NCI-H82 (cell line): ENCODE results near the gene EFCAB10.
"Not testable (repeated sequence)": the region's sequence is repeated elsewhere in the genome, so short reads cannot be mapped to it uniquely, and the experiment has no call there.

ENCODE experiments used
- DNase-seq: peaks from one replicate; lab custom pipeline; 2025; lab: John Stamatoyannopoulos, UW

Gene EFCAB10

GRCh38 chr7:105530546-105530945, 50.7 kb downstream of the EFCAB10 start:
- no peak for DNase-seq

- no peak for DNase-seq
Observed at GRCh38 chr7:105530126-105530525, 51.2 kb downstream of the EFCAB10 start.

GRCh38 chr7:105527737-105528136, 53.6 kb downstream of the EFCAB10 start:
- DNase-seq = not testable (repeated sequence)

GRCh38 chr7:105524840-105525239, 56.5 kb downstream of the EFCAB10 start:
- no peak for DNase-seq

GRCh38 chr7:105524423-105524822, 56.9 kb downstream of the EFCAB10 start:
- not testable (repeated sequence) for DNase-seq

- peak; percentile 92 for DNase-seq
Observed at GRCh38 chr7:105521717-105522463, 59.4 kb downstream of the EFCAB10 start, which contains the start of gene PUS7. PUS7 (minus strand) TSS chr7:105522271; CDS start chr7:105508512, 13,759 bp downstream.

GRCh38 chr7:105521027-105521716, 60.1 kb downstream of the EFCAB10 start:
- DNase-seq = peak; percentile 77

GRCh38 chr7:105520620-105521019, 60.7 kb downstream of the EFCAB10 start:
- DNase-seq = not testable (repeated sequence)

- no peak for DNase-seq
Observed at GRCh38 chr7:105519353-105519752, 61.9 kb downstream of the EFCAB10 start.

GRCh38 chr7:105515610-105516009, 65.7 kb downstream of the EFCAB10 start:
- DNase-seq = not testable (repeated sequence)
